GM21576 (cell line): ENCODE measurements around the gene FOXJ1.

Experiments used
- ATAC-seq: cut with Tn5 transposase; IDR thresholded peaks from one replicate; pipeline ENCODE4 v1.9.1; 2021; ENCODE audit warnings: mild to moderate bottlenecking, moderate library complexity; ENCODE audit not compliant: unreplicated experiment

FOXJ1 gene

DNA sequence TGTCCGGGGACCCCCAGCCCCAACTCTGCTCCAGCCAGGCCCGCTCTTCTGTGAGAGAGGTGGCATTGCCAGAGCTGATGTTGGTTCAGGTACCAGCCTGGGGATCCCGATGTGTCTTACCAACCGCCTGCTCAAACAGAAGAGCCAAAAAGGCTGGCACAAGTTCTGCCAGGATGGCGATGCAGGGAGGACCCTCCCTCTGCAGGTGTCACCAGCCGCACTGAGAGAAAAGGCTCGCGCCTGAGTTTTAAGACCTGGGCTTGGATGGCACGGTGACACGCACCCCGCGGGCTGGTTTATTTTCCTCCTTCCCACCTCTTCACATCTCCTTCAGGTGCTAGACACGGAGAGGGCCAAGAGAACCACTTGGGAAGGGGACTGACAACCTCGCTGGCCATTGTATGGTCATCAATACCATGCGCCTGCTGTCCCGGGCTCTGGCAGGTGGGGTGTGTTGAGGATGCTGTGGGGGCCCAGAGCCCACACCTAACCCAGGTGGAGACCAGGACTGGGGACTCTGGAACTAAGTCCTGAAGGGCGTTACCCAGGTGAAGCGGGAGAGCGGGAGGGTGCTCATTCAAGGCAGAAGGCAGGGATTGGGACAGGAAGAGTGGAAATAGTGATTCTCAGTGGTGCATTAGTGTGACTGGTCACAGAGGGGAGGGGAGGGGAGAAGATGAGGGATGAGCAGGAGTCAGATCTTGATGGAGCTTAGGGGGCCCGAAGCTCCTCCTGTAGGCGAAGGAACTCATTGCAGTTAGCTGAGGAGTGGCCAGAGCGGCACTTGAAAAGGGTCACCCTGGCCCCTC, 16.3 kb downstream of the FOXJ1 start:
- no peak for ATAC-seq

GRCh38 chr17:76123749-76124581, 17.1 kb downstream of the FOXJ1 start:
- no peak for ATAC-seq

- no peak for ATAC-seq
Measured at GRCh38 chr17:76123191-76123499, 17.9 kb downstream of the FOXJ1 start.

- no peak for ATAC-seq
Measured at GRCh38 chr17:76122431-76123190, 18.4 kb downstream of the FOXJ1 start.

GRCh38 chr17:76121932-76122430, 19.1 kb downstream of the FOXJ1 start:
- ATAC-seq: no peak

- no peak for ATAC-seq
Measured at GRCh38 chr17:76120658-76121008, 20.4 kb downstream of the FOXJ1 start.

GRCh38 chr17:76119409-76120371, 21.4 kb downstream of the FOXJ1 start:
- ATAC-seq: no peak

DNA sequence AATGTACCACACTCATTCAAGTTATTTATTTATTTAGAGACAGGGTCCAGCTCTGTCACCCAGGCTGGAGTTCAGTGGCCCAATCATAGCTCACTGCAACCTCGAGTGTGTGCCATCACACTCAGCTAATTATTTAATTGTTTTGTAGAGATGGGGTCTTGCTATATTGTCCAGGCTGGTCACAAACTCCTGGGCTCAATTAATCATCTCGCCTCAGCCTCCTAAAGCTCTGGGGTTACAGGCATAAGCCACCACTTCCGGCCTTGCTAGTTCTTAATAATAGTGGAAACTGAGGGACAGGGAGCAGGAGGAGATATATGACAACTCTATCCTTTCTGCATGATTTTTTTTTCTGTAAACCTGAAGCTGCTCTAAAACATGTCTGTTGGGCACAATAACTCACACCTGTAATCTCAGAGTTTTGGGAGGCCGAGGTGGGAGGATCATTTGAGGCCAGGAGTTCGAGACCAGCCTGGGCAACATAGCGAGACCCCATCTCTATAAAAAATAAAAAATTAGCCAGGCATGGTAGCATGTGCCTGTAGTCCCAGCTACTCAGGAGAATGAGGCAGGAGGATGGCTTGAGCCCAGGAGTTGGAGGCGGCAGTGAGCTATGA, 25.8 kb downstream of the FOXJ1 start:
- no peak for ATAC-seq

DNA sequence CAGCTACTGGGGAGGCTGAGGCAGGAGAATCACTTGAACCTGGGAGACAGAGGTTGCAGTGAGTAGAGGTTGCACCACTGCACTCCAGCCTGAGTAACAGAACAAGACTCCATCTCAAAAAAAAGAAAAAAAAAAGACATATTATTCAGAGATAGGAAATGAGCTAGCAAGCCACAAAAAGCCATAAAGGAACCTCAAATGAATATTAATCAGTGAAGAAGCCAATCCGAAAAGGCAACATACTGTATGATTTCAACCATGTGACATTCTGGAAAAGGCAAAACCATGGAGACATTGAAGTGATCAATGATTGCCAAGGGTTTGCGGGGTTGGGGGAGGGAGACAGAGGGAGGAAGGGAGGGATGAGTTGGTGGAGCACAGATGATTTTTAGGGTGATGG, 29.1 kb downstream of the FOXJ1 start:
- no peak for ATAC-seq

GRCh38 chr17:76107509-76107908, 33.5 kb downstream of the FOXJ1 start:
- ATAC-seq: no peak

DNA sequence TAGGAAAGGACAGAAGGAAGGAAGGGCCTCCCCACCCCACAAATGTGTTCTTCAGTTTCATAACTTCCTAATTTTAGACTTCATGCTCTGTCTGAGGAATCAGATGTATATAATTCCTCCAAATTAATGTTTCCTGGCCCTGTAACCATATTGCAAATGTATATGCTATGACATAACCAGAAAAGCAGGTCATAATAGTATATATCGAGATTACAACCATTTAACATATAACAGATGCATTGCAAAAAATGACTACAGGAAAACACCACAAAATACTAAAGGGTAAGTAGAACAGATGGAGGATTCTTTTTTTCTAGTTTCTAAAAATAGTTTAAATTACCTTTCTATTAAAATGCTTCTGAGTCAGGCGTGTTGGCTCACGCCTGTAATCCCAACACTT, 34.3 kb downstream of the FOXJ1 start:
- ATAC-seq: no peak

GRCh38 chr17:76104896-76105231, 36.2 kb downstream of the FOXJ1 start:
- ATAC-seq: no peak

GRCh38 chr17:76104140-76104895, 36.7 kb downstream of the FOXJ1 start:
- ATAC-seq: no peak

DNA sequence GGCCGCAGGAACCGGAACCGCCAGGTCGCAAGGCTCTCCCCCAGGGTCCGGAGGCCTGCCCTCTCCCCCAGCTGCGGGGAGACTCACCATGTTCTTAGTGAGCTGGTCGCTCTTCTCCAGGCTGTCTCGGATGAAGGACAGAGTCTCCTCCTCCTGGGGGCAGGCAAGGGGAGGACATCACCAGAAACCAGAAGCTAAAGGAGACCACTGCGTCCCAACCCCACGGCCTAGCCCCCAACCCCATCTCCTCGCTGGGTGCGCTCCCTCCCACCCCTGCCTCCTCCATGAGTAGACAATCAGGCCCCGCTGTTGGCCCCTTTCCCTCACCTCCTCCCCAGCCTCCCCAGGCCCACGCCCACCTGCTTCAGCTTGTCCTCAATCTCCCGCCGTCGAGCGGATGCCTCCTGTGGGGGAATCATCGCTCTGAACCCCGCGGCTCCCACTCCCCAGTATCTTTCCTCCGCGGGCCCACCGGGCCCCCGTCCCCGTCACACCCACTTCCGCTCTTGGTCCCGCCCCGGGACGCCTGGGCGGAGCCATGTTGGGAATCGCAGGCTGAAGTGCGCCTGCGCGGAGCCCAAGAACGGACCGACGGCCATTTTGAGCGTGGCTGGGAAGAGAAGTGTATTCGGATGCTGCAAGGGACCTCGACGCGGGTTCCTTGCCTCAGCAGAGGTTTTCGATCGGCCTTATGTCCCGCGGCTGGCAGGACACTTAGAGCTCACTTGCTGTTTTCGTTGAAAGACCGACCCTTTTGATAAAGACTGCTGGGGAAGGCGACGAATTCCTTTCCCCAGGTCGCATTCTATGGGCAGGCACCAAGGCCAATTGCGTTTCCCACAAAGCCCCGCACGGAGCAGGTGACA, 37.5 kb downstream of the FOXJ1 start, which contains the start of gene EXOC7:
TSS of gene EXOC7 (minus strand) at position 514 of the 866 bp plus-strand sequence. CDS start at position 419, 95 bp downstream.
- peak; percentile 77 for ATAC-seq

GRCh38 chr17:76102944-76103273, 38.1 kb downstream of the FOXJ1 start:
- ATAC-seq: peak; percentile 5

- no peak for ATAC-seq
Measured at GRCh38 chr17:76097716-76098295, 43.2 kb downstream of the FOXJ1 start.

DNA sequence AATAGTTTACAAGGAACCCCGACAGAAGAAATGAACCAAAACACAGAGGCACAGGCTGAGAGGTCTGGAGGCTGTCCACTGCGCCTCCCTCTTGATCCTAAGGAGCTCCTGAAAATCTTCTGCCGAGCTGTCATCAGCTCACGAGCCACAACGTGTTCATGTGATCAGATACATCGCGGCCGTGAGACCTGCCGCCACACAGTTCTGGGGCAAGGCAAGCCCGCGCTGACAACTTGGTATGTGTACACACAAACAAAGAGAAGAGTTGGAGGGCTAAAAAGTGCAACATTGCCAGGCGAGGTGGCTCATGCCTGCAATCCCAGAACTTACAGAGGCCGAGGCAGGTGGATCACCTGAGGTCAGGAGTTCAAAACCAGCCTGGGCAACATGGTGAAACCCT, 45.1 kb downstream of the FOXJ1 start:
- ATAC-seq: no peak

GRCh38 chr17:76094046-76094445, 47.0 kb downstream of the FOXJ1 start:
- no peak for ATAC-seq
